AG09309 (cell line): ENCODE results near the gene IMP4.
"Not testable (repeated sequence)": the region's sequence is repeated elsewhere in the genome, so short reads cannot be mapped to it uniquely, and the experiment has no call there.

Experiments
- DNase-seq: peaks from one replicate; pipeline ENCODE4 v3.0.0-alpha.2; 2010; ENCODE audit warnings: low read depth
- H3K4me3 ChIP-seq: 2 replicates; pipeline ENCODE4 v1.5.1; 2011; ENCODE audit warnings: mild to moderate bottlenecking, low read depth, low read length, moderate library complexity; ENCODE audit not compliant: control insufficient read depth
- CTCF ChIP-seq: IDR thresholded peaks from 2 replicates; pipeline ENCODE4 v1.5.1; 2011; ENCODE audit warnings: mild to moderate bottlenecking, low read depth, low read length, inconsistent platforms; ENCODE audit not compliant: insufficient read depth, control insufficient read depth; ENCODE audit errors: missing control alignments

IMP4 gene

GRCh38 chr2:130327703-130328527, 14.8 kb upstream of the IMP4 start:
- no peak for TF ChIP-seq CTCF
- no peak for DNase-seq

GRCh38 chr2:130328710-130329109, 14.0 kb upstream of the IMP4 start:
- TF ChIP-seq CTCF, result no peak
- DNase-seq, result no peak
- no peak overlapping the region for H3K4me3 ChIP-seq

More at GRCh38 chr2:130327703-130328527, 14.8 kb upstream of the IMP4 start:
- no peak overlapping the region; the same call in 1 of the 2 replicates for H3K4me3 ChIP-seq

GRCh38 chr2:130332271-130333073, 10.2 kb upstream of the IMP4 start:
- H3K4me3 ChIP-seq, result no peak overlapping the region
- TF ChIP-seq CTCF, result peak; percentile 98
- no peak for DNase-seq

- DNase-seq, H3K4me3 ChIP-seq: not testable (repeated sequence)
These were observed 9.4 kb upstream of the IMP4 start for GRCh38 chr2:130333253-130333652.

- DNase-seq, result no peak
- no peak for TF ChIP-seq CTCF
- H3K4me3 ChIP-seq, result no peak overlapping the region
These were observed 8.7 kb upstream of the IMP4 start for GRCh38 chr2:130334026-130334425.

GRCh38 chr2:130335226-130335625, 7.5 kb upstream of the IMP4 start:
- no peak for DNase-seq
- H3K4me3 ChIP-seq, result no peak overlapping the region
- TF ChIP-seq CTCF, result no peak
